NOMO-1 (cell line): Measurements from ENCODE around the gene CDS1.
"Not testable (repeated sequence)": the region's sequence is repeated elsewhere in the genome, so short reads cannot be mapped to it uniquely, and the experiment has no call there.

ENCODE experiments used
- DNase-seq, 2 experiments: peaks; one replicate each; lab custom pipeline; 2025; ENCODE audit not compliant: unreplicated experiment in 2 of 2; lab: John Stamatoyannopoulos, UW

Gene CDS1

DNA sequence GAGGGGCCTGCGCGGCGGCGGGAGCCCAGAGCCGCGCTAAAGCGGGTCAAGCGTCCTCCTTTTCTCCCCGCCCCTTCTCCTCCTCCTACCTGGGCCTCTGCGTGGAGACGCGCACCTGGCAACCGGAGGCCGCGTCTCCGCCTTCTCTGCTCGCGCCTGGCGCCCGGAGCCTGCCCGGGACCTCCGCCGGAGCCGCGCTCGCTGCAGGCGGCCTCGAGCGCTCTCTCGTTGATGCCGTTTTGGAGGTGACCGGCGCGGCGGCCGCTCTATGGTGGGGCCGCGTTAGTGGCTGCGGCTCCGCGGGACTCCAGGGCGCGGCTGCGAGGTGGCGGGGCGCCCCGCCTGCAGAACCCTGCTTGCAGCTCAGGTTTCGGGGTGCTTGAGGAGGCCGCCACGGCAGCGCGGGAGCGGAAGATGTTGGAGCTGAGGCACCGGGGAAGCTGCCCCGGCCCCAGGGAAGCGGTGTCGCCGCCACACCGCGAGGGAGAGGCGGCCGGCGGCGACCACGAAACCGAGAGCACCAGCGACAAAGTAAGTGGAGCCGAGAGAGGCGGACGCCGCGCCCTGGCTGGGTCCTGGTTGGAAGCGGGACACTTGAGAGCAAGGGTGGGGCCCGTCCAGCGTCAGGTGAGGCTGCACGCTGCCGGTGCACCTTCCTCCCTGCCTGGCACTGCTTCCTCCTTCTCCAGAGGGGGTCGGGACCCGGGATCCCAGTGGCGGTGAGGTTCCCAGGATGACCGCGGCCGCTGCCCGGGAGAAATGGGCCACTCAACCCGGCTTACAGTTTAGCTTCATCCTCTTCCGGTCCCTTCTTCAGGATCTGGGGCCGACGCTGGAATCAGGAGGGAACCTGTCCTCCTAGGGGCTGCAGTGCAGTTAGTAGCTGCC is at the start of gene CDS1:
Gene CDS1, plus strand, starts transcription at position 140 of the 888 bp plus-strand sequence. Its CDS starts 275 bp downstream, at position 415.
- DNase-seq: no peak

DNA sequence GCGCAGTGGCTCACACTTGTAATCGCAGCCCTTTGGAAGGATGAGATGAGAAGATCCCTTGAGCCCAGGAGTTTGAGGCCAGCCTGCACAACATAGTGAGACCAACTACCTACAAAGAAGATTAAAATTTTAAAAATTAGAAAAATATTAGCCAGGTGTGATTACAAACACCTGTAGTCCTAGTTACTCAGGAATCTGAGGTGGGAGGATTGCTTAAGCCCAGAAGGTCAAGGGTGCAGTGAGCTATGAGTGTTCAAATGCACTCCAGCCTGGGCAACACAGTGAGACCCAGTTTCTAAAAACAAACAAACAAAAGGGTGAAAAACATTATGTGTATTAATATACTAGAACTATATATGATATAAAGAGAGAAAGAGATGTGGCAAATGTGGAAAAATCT is 47.0 kb upstream of the CDS1 start:
- DNase-seq: no peak

- DNase-seq: no peak
Observed at GRCh38 chr4:84545093-84545492, 37.8 kb upstream of the CDS1 start.

DNA sequence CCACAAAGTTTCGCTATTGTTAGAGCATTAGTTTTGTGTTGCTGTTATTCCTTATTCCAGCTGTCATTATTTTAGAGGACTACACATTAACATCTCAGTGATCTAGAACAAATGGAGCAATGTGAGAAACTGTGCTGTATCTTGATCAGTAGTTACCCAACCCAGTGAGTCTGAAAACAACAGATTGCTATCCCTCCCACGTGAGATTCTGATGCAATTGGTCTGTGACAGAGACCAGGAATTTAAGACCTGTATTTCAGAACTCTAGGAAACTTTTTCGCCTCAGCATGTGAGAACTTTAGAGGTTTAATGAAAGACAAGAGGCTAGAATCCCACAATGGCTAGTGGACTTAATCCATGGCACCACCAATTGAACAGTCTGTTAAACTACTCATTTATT is 35.7 kb upstream of the CDS1 start:
- DNase-seq: no peak

DNA sequence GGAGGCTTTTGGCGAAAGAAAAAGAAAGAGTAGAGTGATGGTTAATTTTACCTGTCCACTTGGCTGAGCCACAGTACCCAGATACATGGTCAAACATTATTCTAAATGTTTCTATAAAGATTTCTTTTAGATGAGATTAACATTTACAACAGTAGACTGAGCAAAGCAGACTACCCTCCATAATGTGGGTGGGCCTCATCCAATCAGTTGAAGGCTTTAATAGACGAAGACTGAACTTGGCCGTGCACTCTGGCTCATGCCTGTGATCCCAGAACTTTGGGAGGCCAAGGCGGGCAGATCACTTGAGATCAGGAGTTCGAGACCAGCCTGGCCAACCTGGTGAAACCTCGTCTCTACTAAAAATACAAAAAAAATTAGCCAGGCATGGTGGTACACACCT is 33.7 kb upstream of the CDS1 start:
- DNase-seq: not testable (repeated sequence)

GRCh38 chr4:84562156-84562555 is 20.8 kb upstream of the CDS1 start:
- DNase-seq: no peak

DNA sequence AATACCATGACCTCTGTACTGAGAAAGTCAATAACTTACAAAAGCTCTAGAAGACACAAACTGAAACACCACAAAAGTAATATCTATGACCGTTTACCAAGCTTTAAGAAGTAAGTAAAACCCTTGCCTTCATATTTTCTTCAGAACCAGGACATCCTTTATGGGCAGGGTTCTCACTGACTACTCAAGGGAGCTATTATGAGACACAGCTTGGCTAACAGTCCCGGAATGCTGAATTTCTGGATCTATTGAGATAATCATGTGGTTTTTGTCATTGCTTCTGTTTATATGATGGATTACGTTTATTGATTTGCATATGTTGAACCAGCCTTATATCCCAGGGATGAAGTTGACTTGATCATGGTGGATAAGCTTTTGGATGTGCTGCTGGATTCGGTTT is 19.9 kb upstream of the CDS1 start:
- no peak for DNase-seq

- no peak for DNase-seq
Observed at GRCh38 chr4:84565951-84566350, 17.0 kb upstream of the CDS1 start.

DNA sequence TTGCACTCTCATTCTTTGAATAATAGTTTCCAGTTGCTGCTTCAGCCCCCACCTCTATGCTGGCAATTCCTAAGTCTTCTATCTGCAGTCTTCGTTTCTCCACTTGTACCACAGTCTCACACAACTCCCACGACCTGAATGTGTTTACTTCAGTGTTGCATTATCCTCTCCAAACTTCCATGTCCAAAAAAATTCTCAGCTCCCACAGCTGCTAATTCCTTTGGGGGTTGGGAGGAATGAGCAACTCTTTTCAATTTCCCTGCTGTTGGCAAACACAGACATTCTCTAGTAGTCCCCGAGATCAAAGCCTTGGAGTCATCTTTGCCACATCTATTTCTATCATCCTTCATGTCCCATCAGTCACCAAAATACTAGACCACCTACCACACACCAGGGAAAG is 14.4 kb upstream of the CDS1 start:
- DNase-seq: no peak

GRCh38 chr4:84569009-84569408 is 13.9 kb upstream of the CDS1 start:
- no peak for DNase-seq

DNA sequence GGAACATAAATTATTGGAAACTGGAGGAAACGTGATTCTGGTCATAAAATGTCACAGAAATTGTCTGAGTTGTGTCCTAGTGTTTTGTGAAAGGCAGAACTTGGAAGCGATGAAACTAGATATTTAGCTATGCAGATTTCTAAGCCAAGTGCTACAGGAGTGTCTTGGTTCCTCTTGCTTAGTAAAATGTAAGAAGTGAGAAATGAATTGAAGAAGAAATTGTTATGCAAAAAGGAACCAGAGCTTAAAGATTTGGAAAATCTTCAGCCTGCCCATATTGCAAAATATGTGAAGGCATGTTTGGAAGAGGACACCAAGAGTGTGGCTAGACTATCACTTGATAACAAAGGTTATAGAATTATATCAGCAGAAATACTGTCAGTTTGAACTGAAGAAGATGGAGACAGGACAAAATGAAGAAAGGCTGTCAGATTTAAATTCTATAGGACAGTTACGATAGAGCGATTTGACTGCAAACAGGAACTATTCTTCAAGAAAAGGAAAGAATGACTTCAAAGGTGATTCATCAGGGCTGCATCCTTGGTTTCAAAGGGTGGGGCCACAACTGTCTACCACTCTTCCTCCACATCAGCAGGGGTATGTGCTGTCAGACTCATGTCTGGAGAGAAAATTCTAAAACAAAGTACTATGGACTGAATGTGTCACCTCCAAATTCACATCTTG is 9.4 kb upstream of the CDS1 start:
- DNase-seq: peak; percentile 49 to 86

DNA sequence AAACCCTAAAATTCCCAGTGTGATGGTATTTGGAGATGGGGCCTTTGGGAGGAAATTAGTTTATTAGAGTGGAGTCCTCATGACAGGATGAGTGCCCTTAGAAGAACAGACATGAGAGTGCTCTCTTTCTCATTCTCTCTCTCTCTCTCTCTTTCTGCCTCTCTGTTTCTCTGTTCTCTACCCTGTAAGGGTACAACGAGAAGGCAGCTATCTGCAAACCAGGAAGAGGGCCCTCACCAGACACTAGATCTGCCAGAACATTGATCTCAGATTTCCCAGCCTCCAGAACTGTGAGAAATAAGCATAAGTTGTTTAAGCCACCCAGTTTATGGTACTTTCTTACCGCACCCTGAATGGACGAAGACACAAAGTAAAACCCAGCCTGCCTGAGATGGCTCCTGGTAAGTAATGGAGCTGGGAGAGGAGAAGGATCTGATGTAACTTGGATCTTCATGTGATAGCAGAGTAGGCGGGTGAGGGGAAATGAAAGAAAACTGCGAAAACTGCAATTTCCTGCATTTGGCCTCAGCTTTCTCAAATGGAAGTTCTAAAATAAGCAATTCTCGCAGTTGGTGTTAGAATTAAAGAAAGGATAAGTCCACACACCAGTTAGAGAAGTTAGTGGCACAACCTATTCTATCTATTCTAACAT is 8.7 kb upstream of the CDS1 start:
- DNase-seq: peak; percentile 19 to 39

GRCh38 chr4:84578540-84579402 is 4.2 kb upstream of the CDS1 start:
- peak; percentile 12 to 13 for DNase-seq

DNA sequence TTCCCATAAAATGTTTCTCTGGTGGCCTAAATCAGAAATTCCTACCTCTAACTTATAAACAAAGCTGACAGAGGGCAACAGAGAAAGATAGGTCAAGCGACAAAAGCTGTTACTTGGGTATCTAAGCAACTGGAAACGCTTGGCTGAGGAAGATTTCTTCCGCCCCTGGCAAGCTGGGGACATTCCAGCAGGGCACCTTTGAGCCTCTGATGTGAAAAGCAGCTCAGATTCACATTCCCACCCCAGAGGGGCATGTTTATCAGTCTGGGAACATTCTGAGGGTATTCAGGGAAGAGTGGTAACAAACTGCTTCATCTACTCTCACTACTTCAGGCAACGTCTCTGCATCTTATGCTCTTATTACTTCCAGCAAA is 3.5 kb upstream of the CDS1 start:
- no peak for DNase-seq

GRCh38 chr4:84582302-84582987 is 482 bp upstream of the CDS1 start:
- peak; percentile 26 to 63 for DNase-seq

DNA sequence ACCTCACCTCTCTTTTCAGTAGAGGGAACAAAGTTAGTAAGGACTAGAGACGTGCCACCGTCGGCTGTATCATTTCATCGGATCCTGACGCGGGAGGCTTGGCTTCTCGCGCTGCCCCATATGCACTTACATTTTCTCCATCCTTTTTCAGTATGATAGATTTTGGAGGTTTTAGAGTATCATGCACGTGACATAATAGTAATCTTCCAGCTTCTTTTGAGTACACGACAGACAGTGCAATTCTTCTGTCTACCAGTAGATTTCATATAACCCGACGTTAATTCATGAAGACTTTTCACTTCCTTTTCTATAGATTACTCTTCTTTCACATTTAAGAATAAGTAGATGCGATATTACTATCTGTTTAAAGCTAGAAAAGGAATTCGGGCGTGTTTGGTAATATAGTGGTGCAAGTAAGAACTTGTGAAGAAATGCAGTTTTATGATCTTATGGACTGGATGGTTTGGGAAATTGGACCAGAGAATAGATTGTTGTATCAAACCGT is 1.0 kb downstream of the CDS1 start:
- DNase-seq: peak in 1 of 2 experiments; percentile 47

GRCh38 chr4:84585251-84585650 is 2.3 kb downstream of the CDS1 start:
- DNase-seq: no peak

- no peak for DNase-seq
Observed at GRCh38 chr4:84594724-84595123, 11.8 kb downstream of the CDS1 start.

- no peak for DNase-seq
Observed at GRCh38 chr4:84596826-84597225, 13.9 kb downstream of the CDS1 start.

- no peak for DNase-seq
Observed at GRCh38 chr4:84597450-84597849, 14.5 kb downstream of the CDS1 start.
